ENCODE measurements around the gene NAT10.

Gene NAT10

DNA sequence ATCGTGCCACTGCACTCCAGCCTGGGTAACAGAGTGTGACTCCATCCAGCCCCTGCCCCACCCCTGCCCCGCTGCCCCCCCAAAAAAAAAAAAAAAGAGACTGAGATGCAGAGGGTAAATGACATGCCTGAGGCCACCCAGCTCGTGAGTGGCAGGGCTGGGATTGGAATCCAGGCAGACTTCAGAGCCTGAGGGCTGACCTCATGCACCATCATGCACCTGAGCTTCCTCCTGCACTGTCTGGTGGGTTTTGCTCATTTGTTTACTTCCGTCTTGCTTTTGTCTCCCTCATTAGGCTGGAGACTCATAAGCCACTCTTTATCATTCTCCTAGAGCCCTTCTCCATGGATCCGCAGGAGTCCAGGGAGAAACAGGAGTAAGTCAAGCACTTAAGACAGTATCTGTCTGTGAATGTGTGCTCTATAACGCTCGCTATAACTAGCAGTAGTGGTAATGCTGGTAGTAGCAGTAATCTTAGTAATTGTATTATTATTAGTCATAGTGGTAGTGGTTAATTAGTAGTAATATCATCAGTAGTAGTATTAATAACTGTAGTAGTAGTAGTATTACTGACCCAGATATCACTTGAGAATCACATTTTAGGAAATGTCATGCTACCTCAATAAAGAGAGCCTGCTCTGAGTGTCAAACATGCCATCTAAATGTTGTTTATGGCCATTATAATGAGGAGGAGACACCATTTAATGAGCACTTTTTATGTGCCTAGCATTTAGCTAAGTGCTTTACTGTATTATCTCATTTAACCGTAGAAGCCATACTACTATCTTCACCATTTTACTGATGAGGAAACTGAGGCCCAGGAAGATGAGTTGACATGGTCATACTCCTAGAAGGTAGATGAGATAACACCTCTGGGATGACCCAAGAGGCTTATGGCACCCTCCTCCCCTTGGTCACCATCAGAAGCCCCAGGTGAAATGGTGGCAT, 85.0 kb downstream of the NAT10 start:
- no peak for DNase-seq (ENCODE audit: low spot score)

DNA sequence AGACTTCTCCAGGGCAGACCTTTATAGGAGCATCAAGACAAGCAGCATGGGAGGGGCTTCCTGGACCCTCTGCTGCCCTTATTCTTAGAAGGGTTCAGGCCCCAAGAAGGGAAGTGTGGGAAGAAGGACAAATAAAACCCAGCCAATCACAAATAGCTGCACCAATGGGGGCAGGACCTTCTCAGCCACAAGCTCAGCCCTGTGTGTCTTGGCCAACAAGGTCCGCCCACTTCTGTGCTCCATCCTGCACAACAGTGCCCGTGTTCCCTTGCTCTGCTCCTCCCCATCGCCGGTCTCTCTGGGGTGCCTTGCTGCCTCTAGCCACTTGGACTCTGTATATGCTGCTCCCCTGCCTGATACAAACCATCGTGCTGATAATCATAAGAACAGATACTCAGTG, 86.1 kb downstream of the NAT10 start:
- no peak for DNase-seq (ENCODE audit: low spot score)

DNA sequence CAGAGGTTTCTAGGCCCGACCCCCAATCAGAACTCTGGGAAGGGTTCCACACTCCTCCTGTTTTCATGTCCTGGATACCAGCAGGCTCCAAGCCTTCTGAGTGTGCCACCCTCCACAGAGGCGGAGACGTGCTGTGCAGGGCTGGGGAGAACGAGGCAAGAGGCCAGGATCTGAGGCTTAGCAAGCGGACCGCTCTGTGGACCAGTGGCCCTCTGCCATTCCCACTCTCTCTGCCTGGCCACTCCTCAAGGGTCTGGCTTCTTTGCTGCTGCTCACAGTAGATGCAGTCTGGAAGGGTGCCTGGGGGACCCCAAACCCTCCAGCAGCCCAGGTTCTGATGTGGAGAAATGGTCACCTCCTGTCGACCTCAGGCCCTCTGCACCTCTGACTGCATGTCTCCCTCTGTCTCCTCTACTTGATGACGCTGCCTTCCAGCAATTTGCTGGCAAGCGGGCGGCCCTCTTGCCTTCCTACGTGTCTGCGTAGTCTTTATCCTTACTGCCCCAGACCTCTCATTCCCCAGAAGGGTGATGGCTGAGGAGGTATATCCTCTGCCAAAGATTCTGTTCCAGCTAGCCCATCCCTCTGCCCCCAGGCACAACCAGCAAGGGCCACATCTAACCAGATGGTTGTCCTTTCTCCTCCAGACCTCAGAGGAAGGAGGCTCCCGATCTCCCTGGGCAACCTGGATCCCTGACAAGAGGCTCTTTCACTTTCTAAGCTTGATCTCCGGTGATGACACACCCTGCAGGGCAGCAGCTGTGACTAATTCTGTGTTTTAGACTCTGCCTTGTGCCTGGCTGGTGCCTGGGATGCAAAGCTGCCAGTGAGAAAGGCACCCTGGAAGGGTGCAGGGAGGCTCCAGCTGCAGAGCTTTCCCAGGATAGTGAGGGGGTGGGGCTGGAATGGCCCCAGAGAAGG, 87.3 kb downstream of the NAT10 start:
- DNase-seq (ENCODE audit: low spot score), result no peak

DNA sequence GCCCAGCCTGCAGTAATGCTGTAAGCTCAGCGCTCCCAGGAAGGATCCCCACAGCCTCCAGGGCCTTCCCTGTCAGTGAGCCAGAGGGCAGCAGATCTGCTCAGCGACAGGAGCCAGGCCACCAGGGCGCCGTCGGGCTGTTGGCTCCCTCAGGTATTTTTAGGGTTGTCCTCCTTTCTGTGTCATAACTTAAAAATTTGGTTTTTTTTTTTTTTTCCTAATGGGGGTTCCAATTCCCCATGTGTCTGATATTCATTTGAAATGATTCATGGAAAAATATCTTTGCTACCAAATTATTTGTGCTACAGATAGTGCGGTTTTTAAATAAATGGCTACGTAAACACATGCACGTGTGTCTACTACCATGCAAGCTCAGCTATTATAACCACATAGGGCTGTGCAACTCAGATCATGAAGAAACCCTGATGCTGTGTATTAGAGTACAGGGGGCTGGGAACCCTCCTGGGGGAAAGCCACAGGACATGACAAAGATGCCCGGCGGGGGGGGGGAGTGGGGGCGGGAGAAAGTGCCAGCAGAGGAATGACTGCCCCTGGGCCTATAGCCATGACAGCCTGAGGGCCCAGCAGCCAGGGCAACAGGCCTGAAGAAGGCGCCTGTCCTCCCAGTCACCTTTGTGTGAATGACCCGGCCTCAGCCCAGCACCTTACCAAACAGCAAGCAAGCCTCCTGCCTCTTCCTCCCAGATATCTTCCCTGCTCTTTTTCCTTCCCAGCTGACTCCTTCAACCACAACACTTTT, 89.3 kb downstream of the NAT10 start:
- DNase-seq (ENCODE audit: low spot score), result no peak

Measured in CD4-positive, alpha-beta T cell treated with Interleukin-6 at 100 ng/mL for 8 hours (primary cell).